Endodermal cell (in vitro differentiated cells): ENCODE data around the gene SOX10. TPM values are rescaled to one million over a fixed set of nuclear protein-coding genes. Genes with fewer than 3 reads are reported as not detected.

Experiments
- DNase-seq: peaks from one replicate; pipeline ENCODE4 v3.0.0-alpha.2; 2017
- H3K27ac ChIP-seq: 2 replicates; pipeline ENCODE4 v1.5.1; 2013; ENCODE audit warnings: mild to moderate bottlenecking, low read depth, low read length, moderate library complexity
- H3K27me3 ChIP-seq: 2 replicates; pipeline ENCODE4 v1.6.1; 2013; ENCODE audit warnings: mild to moderate bottlenecking, low read length, moderate library complexity; ENCODE audit not compliant: insufficient read depth, control insufficient read depth, poor library complexity, severe bottlenecking
- H3K36me3 ChIP-seq: 2 replicates; pipeline ENCODE4 v1.7.0; 2013; ENCODE audit warnings: mild to moderate bottlenecking, low read length, moderate library complexity; ENCODE audit not compliant: control insufficient read depth, insufficient read depth
- H3K4me1 ChIP-seq: one replicate; pipeline ENCODE4 v1.7.0; 2013; ENCODE audit warnings: low read length; ENCODE audit not compliant: control insufficient read depth, insufficient read depth
- H3K4me3 ChIP-seq: 2 replicates; pipeline ENCODE4 v1.5.1; 2013; ENCODE audit warnings: mild to moderate bottlenecking, low read length, moderate library complexity
- H3K9ac ChIP-seq: 2 replicates; pipeline ENCODE4 v1.6.1; 2013; ENCODE audit warnings: mild to moderate bottlenecking, low read length, moderate library complexity; ENCODE audit not compliant: poor library complexity, severe bottlenecking; ENCODE audit errors: extremely low read depth
- H3K9me3 ChIP-seq: 2 replicates; pipeline ENCODE4 v1.6.1; 2013; ENCODE audit warnings: mild to moderate bottlenecking, low read length, moderate library complexity; ENCODE audit not compliant: control insufficient read depth
- H3K27ac Mint-ChIP-seq: 2 replicates; pipeline ENCODE4 v1.8.0; 2020; ENCODE audit warnings: mixed read lengths
- H3K27me3 Mint-ChIP-seq: 2 replicates; pipeline ENCODE4 v1.8.0; 2021; ENCODE audit warnings: mild to moderate bottlenecking, mixed read lengths; ENCODE audit not compliant: insufficient read depth
- H3K36me3 Mint-ChIP-seq: 2 replicates; pipeline ENCODE4 v1.8.0; 2020; ENCODE audit warnings: low read depth, mixed read lengths
- H3K4me1 Mint-ChIP-seq: 2 replicates; pipeline ENCODE4 v1.8.0; 2020; ENCODE audit warnings: mixed read lengths
- H3K4me3 Mint-ChIP-seq: 2 replicates; pipeline ENCODE4 v1.8.0; 2020; ENCODE audit warnings: mild to moderate bottlenecking, moderate library complexity, mixed read lengths
- H3K9me3 Mint-ChIP-seq: 2 replicates; pipeline ENCODE4 v1.8.0; 2020; ENCODE audit warnings: mild to moderate bottlenecking, mixed read lengths
- WGBS, 2 experiments: methylation state at CpG; one replicate each; pipeline versions ENCODE4 v1.1.5 to v1.1.7; 2013; ENCODE audit warnings: missing lambda C conversion rate in 2 of 2, mixed read lengths in 1 of 2; ENCODE audit not compliant: insufficient coverage in 1 of 2, insufficient read length in 1 of 2; 5-methylcytosine and 5-hydroxymethylcytosine counted together
- total RNA-seq, 2 donors: library from RNA; stranded (reverse); fragmentation: NEBNext Ultra II Directional in 1 of 2; extraction: Animal tissue kit (Norgen Biotek cat#: 25700) in 1 of 2; gene quantifications; 2 replicates in 1 of 2; 3 replicates in 1 of 2; pipeline ENCODE4 v1.2.1, GENCODE V29; 2021
- TF ChIP-seq, protein P1 (sequence below): fragments of 200-600 bp; sonication (generic); conservative IDR thresholded peaks from 2 replicates; pipeline ENCODE4 v1.5.0; 2021; ENCODE audit warnings: antibody characterized with exemption, mild to moderate bottlenecking

The SOX10 gene
- total RNA-seq, 2 donors from 2014 or later: 11.2 to 13.4 TPM

DNA sequence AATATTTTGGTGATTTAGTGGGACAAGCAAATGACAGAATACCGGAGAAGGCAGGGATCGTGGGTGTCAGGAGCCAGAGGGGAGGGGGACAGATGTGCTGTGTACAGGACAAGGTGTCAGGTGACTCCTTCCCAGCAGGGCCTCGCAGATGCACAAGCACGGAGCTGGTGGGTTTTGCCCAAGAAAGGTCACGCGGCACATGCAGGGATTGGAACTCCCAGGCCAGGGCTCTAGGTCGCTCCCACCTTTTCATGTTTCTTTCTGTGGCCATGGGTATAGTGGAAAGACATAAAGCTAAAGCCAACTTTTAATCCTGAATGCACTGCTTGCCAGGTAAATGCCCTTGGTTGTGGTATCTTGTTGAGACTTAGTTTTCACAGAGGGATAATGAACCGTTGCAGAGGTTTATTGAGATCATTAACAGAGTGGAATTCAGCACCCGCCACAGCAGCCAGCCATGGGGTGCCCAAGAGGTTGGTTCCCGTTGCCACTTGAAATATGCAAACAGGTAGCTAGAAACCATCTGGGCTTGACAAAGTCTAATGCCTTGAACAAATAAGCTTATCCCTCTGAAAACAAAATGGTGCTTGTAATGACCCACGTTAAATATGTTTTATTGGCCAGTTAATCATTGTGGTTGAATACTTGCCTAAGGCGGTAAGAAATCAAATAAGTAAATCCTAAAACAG, 41.1 kb downstream of the SOX10 start:
- 91 to 96% methylated on average over 10 to 12 of the region's 12 CpGs for WGBS, 2 experiments
- Histone ChIP-seq H3K27me3 (no peaks in the 10 kb centered on the region), H3K27ac (no peak overlapping the region), H3K36me3 (peaks cover 16% of the 10 kb centered on the region), H3K9ac (no peak overlapping the region), H3K4me1 (no peaks in the 10 kb centered on the region), H3K9me3 (no peaks in the 10 kb centered on the region), H3K4me3 (no peak overlapping the region)
- no peak overlapping the region for H3K27ac Mint-ChIP-seq
- TF ChIP-seq, protein P1, sequence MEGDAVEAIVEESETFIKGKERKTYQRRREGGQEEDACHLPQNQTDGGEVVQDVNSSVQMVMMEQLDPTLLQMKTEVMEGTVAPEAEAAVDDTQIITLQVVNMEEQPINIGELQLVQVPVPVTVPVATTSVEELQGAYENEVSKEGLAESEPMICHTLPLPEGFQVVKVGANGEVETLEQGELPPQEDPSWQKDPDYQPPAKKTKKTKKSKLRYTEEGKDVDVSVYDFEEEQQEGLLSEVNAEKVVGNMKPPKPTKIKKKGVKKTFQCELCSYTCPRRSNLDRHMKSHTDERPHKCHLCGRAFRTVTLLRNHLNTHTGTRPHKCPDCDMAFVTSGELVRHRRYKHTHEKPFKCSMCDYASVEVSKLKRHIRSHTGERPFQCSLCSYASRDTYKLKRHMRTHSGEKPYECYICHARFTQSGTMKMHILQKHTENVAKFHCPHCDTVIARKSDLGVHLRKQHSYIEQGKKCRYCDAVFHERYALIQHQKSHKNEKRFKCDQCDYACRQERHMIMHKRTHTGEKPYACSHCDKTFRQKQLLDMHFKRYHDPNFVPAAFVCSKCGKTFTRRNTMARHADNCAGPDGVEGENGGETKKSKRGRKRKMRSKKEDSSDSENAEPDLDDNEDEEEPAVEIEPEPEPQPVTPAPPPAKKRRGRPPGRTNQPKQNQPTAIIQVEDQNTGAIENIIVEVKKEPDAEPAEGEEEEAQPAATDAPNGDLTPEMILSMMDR: no peak
- no peaks in the 10 kb centered on the region for H3K4me1 Mint-ChIP-seq
- H3K9me3 Mint-ChIP-seq: no peaks in the 10 kb centered on the region
- DNase-seq: no peak
- H3K4me3 Mint-ChIP-seq: no peak overlapping the region
- H3K27me3 Mint-ChIP-seq: no peaks in the 10 kb centered on the region
- peaks cover 19% of the 10 kb centered on the region for H3K36me3 Mint-ChIP-seq

DNA sequence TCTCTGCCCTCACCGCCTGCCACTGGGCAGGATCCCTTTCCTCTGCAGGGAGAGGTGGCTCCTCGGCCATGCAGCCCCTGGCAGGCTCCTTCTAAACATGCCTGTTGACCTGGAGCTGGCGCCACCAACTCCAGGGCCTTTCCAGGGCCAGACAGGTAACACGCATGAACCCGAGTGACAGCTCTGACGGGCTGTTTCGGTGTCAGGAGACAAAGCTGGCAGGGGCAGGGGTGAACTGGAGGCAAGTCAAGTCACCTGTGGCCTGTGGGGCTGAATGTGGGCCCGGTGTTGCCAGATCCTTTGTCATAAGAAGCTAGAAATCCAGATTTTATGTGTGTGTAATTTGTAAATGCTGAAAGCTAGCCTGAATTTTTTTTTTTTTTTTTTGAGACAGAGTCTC, 42.2 kb downstream of the SOX10 start:
- Histone ChIP-seq H3K27ac (no peak overlapping the region), H3K36me3 (peaks cover 21% of the 10 kb centered on the region), H3K4me3 (no peak overlapping the region), H3K4me1 (no peaks in the 10 kb centered on the region), H3K9ac (no peak overlapping the region), H3K9me3 (no peaks in the 10 kb centered on the region), H3K27me3 (no peaks in the 10 kb centered on the region)
- TF ChIP-seq, protein P1: no peak
- peaks cover 27% of the 10 kb centered on the region for H3K36me3 Mint-ChIP-seq
- H3K27me3 Mint-ChIP-seq: no peaks in the 10 kb centered on the region
- no peaks in the 10 kb centered on the region for H3K9me3 Mint-ChIP-seq
- H3K27ac Mint-ChIP-seq: no peak overlapping the region
- no peaks in the 10 kb centered on the region for H3K4me1 Mint-ChIP-seq
- DNase-seq: no peak
- H3K4me3 Mint-ChIP-seq: no peak overlapping the region
- 99 to 100% methylated on average over 7 to 8 of the region's 8 CpGs for WGBS, 2 experiments

DNA sequence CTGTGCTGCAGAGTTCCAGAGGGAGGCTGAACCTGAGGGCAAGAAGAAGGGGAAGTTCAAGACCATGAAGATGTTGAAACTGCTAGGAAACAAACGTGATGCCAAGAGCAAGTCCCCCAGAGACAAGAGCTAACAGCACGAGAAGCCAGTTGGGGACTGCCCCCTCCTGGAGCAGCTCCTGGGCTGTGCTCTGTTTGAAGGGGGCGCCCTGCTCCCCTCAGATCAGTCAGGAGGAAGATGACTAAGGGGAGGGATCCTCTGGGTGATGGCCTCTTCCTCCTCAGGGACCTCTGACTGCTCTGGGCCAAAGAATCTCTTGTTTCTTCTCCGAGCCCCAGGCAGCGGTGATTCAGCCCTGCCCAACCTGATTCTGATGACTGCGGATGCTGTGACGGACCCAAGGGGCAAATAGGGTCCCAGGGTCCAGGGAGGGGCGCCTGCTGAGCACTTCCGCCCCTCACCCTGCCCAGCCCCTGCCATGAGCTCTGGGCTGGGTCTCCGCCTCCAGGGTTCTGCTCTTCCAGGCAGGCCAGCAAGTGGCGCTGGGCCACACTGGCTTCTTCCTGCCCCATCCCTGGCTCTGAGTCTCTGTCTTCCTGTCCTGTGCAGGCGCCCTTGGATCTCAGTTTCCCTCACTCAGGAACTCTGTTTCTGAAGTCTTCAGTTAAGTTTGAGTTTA, 43.5 kb downstream of the SOX10 start:
- H3K4me3 Mint-ChIP-seq: no peak overlapping the region
- Histone ChIP-seq H3K9ac (no peak overlapping the region), H3K36me3 (peaks cover 21% of the 10 kb centered on the region), H3K4me1 (no peaks in the 10 kb centered on the region), H3K27ac (no peak overlapping the region), H3K9me3 (no peaks in the 10 kb centered on the region), H3K4me3 (no peak overlapping the region), H3K27me3 (no peaks in the 10 kb centered on the region)
- no peaks in the 10 kb centered on the region for H3K9me3 Mint-ChIP-seq
- WGBS, 2 experiments: 87 to 96% methylated on average over 6 to 12 of the region's 12 CpGs
- no peaks in the 10 kb centered on the region for H3K4me1 Mint-ChIP-seq
- no peaks in the 10 kb centered on the region for H3K27me3 Mint-ChIP-seq
- no peak overlapping the region for H3K27ac Mint-ChIP-seq
- TF ChIP-seq, protein P1: no peak
- H3K36me3 Mint-ChIP-seq: peaks cover 33% of the 10 kb centered on the region
- DNase-seq: no peak
